Measurements from ENCODE around the gene PCNA.
"Not testable (repeated sequence)": the region's sequence is repeated elsewhere in the genome, so short reads cannot be mapped to it uniquely, and the experiment has no call there.

The PCNA gene

DNA sequence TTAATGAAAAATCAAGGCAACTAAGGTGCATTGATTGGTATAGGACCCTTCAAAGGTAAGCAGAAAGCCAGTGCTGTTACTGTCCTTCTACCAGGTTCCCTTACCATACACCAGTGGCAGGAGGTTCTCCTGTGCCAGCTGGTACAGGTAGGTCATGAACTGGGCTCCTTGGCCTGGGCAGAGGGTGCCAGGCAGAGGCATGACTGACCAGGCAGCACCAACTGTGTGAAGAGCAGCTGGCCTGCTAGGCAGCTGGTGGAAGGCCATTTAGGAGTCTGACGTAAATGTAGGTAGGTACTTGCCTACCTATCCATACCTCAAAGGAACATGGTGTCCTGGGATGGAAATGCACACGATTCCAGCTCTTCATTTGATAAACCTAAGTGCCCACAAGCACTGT, 23.3 kb downstream of the PCNA start:
- DNase-seq (ENCODE audit: low spot score) = no peak

DNA sequence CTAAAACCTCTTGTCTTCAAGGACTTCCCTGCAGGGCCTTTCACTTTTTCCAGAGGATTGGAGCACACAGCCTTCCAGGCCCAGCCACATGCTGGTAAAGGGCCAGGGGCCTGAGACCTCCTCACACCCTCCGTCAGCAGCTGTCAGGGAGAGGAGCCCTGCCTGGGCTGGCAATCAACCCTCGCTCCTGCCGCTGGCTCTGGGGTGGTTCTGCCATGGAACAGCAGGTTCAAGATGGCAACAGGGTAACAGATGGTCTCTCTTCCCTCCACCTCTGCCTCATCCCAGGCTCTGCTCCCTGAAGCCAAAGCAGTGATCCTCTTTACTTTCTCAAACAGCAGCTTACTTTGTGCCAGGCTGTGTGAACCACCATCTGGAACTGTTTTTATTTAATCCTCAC, 23.8 kb downstream of the PCNA start:
- no peak for DNase-seq (ENCODE audit: low spot score)

DNA sequence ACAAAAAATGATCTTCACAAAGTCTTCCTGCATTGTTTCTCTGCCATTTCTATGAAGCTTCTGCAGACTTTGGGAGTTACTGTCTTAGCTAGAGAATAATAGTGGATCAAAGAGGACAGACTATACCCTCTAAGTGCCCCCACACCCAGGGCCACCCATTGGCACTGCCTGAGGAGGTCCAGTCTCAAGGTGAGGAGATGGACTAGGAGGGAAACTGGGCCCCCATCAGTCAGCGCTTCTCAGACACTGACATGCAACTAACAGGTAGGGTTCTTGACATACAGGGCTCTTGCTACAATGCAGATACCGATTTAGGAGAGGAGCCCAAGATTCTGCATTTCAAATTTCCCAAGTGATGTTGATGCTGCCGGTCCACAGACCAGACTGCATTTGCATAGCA, 24.3 kb downstream of the PCNA start:
- no peak for DNase-seq (ENCODE audit: low spot score)

DNA sequence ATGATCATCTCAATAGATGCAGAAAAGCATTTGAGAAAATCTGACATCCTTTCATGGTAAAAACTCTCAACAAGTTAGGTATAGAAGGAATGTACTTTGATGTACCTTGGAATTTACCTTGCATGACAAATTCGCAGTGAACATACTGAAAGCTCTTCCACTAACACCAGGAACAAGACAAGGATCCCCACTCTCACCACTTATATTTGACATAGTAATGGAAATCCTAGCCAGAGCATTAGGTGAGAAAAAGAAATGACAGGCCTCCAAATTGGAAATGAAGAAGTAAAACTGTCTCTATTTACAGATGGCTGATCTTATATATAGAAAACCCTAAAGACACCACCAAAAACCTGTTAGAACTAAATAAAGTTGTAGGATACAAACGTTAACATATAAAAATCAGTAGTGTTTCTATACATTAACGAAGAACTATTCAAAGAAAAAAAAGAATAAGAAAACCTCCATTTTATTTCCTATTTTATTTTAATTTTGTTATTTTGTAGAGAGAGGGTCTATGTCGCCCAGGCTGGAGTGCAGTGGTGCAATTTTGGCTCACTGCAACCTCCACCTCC, 26.9 kb downstream of the PCNA start:
- DNase-seq (ENCODE audit: low spot score) = no peak

DNA sequence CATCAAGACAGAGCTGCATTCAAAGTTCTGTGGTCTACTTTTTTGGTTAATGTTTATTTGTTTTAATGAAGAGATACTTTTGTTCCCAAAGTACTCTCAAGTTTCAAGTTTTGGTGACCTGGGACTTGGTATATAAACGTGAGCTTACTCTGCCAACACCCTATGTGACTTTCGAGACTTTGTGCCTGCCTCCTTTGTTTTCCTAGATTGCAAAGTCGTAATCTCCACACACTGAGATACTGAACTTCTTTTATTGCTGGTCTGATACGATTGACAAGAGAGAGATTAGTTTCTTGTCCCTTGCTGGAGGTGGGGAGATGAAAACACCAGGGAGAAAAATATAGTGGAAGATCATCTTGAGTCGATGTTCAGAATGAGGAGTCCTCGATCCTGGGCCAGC, 27.9 kb downstream of the PCNA start:
- no peak for DNase-seq (ENCODE audit: low spot score)

DNA sequence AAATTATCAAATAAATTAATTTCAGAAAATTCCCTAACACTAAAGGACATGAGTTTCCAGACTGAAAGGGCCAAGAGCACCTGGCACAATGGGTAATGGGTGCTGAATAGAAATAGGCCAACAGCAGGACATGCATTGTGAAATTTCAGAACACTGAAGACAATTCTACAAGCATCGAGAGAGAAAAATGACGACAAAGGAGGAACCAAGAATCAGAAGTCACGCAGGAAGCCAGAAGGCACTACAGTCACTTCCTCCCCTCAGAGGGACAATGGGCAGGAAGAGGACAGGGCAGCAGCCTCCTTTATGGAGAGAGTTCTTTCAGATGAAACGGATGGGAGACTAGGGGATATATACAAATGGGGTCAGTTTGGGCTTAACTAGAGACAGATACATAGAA, 29.6 kb downstream of the PCNA start:
- DNase-seq (ENCODE audit: low spot score) = no peak

DNA sequence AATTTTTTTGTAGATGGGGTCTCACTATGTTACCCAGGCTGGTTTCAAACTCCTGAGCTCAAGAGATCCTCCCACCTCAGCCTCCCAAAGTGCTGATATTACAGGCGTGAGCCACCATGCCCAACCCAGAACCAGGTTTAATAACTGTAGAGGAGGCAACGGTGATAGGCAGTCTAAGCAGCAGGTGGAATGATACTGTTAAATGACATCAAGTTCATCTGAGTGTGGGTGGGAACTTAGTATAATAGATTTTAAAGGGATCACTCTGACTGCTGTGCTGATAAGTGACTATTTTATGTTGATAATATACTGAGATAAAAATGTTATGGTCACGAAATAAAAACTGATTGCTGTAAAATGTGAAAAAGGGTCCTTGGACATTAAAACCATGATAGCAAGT, 31.1 kb downstream of the PCNA start:
- DNase-seq (ENCODE audit: low spot score) = no peak

DNA sequence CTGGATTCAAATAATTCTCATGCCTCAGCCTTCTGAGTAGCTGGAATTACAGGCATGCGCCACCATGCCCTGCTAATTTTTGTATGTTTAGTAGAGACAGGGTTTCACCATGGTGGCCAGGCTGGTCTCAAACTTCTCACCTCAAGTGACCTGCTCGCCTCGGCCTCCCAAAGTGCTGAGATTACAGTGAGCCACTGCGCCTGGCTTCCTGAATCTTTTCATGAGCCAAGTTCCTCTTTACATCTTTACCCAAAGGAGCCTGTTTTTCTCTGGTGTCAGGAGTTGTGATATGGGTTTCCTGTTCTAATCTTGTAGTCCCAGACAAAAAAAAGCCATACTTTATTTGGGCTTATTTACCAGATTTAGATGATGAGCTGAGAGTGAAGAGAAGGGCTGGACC, 34.4 kb downstream of the PCNA start:
- DNase-seq (ENCODE audit: low spot score) = no peak

DNA sequence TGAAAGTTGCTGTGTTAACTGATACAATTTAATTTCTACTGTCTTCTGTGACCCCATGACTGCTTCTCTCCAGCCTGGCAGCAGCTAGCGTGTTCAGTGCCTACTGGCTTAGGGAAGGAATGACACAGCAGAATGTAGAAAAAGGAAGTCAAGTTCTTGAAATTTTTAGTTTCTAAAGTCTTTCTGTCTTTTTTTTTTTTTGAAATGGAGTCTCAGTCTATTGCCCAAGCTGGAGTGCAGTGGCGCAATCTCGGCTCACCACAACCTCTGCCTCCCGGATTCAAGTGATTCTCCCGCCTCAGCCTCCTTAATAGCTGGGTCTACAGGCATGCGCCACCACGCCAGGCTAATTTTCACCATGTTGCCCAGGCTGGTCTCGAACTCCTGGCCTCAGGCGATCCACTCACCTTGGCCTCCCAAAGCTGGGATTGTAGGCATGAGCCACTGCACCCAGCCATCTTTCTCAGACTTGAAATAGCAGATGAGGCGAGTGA, 39.3 kb downstream of the PCNA start:
- DNase-seq (ENCODE audit: low spot score) = no peak

DNA sequence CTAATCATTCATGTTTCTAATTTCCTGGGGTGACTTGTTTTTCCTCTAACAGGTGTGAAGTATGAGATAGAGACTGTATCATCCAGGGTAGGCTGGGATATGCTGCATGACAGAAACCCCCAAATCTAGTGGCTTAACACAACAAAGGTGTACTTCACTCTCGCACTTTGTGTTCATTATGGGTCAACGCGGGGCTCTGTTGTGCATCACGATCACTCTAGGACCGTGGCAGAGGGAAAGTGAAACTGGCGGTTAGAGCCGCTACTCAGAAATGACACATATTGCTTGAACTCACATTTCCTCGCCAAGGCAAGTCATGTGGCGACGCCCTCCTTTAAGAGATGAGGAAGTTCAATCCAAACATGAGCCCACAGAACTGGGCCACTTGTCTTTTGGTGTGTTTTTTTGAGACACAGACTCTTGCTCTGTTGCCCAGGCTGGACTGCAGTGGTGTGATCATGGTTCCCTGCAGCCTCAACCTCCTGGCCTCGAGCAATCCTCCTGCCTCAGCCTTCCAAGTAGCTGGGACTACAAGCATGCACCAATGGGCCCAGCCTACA, 41.3 kb downstream of the PCNA start:
- DNase-seq (ENCODE audit: low spot score) = no peak

DNA sequence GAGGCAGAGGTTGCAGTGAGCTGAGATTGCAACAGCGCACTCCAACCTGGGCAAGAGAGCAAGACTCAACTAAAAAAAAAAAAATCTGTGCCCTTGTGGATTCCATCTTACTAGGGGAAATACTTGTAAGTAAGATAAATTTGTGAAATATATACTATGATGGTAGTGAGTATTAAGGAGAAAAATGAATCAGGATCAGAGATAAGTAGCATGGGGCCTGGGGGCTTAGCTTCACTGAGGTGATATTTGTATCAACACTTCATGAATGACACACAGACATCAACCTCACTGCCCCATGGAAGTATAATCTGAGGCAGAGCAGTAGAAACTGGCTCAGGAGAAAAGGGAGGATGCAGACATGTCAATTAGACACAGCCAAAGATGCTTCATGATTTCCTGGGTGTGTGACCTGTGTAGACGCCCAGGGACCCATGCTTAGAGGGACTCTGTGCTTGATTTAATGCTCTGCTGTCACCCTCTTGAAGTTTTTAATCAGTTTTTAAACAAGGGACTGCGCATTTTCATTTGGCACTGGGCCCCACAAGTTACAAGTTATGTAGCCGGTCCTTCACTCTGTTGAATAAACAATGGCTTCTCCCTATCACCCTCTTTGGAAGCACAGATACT, 41.9 kb downstream of the PCNA start:
- no peak for DNase-seq (ENCODE audit: low spot score)

DNA sequence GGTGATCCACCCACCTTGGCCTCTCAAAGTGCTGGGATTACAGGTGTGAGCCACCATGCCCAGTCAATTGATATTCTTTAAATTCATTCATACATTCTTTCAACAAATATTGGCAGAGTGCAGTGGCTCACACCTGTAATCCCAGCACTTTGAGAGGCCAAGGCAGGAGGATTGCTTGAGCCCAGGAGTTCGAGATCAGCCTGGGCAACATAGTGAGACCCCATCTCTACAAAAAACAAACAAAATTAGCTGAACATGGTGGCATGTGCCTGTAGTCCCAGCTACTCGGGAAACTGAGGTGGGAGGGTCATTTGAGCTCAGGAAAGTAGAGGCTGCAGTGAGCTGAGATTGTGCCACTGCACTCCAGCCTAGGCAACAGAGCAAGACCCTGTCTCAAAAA, 42.8 kb downstream of the PCNA start:
- not testable (repeated sequence) for DNase-seq (ENCODE audit: low spot score)

DNA sequence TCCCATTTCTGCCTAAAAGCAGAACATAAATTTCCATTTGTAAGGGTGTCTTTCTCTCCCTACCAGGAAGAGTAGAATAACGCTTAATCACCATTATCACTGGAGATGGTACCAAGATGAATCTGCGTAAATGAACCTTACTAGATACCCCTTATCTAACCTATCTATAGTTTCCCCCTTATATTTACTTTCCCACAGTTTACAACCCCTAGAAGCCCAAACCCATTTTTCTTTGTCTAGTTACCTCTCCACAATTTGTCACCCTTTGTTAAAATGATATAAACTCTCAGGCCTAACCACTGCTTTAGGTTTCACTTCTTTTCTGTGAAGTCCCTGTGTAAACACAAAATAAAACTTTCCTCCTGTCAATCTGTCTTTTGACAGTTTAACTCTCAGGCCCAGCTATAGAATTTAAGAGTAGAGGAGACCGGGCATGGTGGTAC, 45.5 kb downstream of the PCNA start:
- no peak for DNase-seq (ENCODE audit: low spot score)

DNA sequence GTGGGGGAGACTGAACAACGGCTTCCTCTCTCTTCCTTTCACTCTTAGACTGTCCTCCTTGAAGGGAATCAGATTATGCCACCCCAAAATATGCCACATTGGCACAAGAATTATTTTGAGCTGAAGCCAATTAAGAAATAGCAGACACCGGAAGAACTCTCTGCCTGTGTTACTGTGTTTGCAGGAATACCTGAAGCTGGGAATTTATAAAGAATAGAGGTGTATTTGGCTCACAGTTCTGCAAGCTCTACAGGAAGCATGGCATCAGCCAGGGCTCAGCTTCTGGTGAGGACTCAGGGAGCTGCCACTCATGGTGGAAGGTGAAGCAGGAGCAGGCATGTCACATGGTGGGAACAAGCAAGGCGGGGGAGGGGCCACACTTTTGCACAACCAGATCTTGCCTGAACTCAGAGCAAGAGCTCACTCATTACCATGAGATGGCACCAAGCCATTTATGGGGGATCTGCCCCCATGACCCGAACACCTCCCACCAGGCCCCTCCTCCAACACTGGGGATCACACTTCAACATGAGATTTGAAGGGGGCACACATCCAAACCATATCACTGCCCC, 46.0 kb downstream of the PCNA start:
- no peak for DNase-seq (ENCODE audit: low spot score)

DNA sequence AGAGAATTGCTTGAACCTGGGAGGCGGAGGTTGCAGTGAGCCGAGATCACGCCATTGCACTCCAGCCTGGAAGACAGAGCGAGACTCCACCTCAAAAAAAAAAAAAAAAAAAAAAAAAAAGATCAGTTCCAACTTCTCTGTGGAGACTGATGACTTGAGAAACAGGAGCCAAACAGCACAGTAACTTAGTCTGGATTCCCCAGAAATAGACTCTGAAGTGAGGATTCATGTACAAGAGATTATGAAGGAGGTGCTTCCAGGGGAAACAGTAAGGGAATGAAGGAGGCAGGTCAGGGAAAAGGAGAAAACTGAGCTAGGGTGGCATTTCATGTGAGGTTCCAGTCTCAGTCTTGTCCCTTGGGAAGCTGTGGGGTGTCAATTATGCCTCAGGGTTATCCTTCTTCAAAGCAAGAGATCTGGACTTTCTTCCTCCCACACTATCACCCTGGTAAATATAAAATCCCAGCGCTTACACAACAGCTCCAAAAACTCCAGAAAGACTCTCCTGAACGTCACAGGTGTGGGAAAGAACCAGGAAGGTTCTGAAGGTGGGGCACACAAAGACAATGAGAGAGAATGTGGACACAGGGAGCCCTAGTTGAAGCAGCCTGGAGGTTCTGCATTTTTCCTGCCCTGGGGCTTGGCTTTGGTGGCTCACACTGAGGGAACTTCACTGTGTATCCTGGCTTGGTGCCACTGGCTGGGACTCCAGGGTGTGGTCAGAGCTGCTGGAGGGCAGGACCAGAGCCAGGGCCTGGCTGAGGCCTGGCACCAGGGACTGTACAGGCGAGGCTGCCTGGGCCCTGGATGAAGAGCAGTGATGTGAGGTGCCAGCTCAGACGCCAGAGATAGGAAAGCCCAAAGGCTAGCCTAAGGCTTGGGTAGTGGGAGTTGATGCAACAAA, 46.8 kb downstream of the PCNA start:
- DNase-seq (ENCODE audit: low spot score) = peak; percentile 46

DNA sequence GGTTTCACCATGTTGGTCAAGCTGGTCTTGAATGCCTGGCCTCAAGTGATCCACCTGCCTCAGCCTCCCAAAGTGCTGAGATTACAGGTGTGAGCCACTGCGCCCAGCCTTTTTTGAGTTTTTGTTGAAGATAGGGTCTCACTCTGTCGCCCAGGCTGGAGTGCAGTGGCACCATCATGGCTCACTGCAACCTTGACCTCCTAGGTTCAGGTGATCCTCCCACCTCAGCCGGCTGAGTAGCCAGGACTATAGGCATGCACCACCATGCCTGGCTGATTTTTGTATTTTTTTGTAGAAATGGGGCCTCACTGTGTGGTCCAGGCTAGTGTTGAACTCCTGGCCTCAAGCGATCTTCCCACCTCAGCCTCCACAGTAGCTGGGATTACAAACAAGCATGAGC, 47.8 kb downstream of the PCNA start:
- DNase-seq (ENCODE audit: low spot score) = not testable (repeated sequence)

DNA sequence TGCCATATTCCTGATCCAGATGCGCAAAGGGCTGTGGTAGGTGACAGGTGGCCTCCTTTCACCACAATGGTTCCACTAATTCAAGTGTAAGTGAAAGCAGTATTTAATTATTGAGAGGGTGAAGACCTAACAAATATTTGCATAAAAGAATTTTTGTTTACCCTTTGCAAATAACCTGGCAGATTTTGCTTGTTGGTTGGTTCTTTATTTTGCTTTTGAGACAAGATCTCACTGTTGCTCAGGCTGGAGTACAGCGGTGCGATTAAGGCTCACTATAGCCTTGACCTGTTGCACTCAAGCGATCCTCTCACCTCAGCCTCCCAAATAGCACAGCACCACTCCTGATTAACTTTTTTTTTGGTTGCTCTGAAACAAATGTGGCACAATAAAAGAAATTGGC, 49.2 kb downstream of the PCNA start:
- DNase-seq (ENCODE audit: low spot score) = no peak

DNA sequence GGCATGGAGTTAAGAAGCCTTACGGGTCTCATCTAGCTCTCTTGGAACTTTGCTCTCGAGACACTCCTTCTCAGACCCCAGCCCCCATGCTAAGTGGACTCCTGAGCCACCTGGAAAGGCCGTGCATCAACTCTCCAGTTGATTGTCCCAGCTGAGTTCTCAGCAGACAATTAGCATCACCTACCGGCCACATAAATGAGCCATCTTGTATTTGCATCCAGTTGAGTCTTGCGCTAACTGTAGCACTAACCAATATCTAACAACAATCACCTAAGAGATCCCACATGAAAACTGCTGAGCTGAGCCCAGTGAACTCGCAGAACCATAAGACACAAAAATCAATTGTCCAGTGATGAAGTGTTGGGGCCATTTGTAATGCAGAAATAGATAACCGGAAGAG, 49.7 kb downstream of the PCNA start:
- no peak for DNase-seq (ENCODE audit: low spot score)

DNA sequence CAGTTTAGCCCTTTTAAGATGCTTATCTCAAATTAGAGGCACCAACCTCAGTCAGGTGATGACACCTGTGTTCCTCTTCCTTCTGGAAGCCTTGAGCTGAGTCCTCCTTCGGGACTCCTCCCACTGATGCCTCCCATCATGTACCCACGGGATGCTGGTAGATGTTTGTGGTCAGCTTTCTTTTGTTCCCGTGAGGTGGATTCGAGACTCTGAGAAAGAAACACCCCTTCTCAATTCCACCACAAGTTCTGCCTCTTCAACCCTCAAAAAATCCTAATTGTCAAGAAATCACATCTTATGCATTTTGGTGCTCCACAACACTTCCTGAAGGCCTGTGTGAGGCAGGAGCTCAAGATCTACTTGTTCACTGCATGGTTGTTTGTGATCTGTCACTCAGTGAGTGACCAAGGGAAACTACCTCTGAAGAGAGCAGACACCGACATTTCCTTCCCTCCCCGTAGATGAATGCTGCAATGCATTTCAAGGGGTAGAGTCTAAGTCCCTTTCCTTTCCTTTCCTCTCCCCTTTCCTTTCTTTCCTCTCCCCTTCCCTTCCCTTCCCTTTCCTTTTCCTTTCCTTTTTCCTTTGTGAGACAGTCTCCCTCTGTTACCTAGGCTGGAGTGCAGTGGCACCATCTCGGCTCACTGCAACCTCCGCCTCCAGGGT, 50.5 kb downstream of the PCNA start:
- no peak for DNase-seq (ENCODE audit: low spot score)

DNA sequence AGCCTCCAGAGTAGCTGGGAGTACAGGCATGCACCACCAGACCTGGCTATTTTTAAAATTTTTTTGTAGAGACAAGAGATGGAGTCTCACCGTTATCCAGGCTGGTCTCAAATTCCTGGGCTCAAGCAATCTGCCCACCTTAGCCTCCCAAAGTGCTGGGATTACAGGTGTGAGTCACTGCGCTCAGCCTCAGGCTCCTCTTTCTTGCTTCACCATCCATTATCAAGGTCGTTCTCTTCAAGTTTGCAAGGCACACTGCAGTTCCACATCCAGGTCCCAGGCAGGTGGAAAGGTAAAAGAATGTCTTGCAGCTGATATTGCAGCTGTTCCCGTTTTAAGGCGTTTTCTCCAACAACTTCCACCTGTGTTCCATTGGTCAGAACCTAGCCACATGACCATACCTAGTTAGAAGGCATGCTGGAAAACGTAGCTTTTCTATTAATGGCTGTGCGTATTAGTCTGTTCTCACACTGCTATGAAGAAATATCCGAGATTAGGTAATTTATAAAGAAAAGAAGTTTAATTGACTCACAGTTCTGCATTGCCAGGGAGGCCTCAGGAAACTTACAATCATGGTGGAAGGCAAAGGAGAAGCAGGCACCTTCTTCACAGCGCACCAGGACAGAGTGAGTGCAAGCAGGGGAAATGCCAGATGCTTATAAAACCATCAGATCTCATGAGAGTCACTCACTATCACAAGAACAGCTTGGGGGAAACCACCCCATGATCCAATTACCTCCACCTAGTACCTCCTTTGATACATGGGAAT, 51.7 kb downstream of the PCNA start:
- no peak for DNase-seq (ENCODE audit: low spot score)

DNA sequence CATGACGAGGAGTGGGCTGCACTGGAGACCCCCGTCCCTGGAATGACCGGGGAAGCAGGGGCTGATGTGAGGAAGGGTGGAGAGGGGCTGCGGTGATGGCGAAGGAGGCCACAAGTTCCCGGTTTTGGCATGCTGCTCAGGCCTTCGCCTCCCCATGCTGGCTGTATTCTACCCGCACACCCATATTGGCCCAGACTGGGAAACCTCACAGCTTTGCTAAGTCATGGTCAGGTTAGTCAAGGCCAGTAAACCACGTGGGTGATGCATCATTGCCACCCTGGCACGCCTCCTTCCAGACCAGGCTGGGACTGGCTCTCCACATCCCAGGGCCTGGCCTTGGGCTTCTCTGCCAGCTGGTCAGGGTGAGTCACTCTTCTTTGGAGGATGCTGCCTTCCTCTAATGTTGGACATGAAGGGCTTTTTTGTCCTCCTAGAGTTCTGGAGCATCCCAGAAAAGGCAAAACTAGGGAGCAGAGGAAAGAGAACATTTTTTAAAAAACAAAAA, 53.8 kb downstream of the PCNA start:
- no peak for DNase-seq (ENCODE audit: low spot score)
